Testis (tissue), 3 donors: ENCODE measurements around the gene HERC4. TPM values are rescaled to one million over a fixed set of nuclear protein-coding genes. Genes with fewer than 3 reads are reported as not detected.
"Not testable (repeated sequence)": the region's sequence is repeated elsewhere in the genome, so short reads cannot be mapped to it uniquely, and the experiment has no call there.

ENCODE experiments used
- DNase-seq: peaks from one replicate; pipeline ENCODE4 v3.0.0-alpha.2; 2019
- H3K27ac ChIP-seq, 2 donors: fragments of 200-600 bp; sonication (generic); one replicate each; pipeline ENCODE4 v1.5.1; 2019
- H3K27me3 ChIP-seq: fragments of 200-600 bp; sonication (generic); one replicate; pipeline ENCODE4 v1.5.1; 2019
- H3K36me3 ChIP-seq: fragments of 200-600 bp; sonication (generic); one replicate; pipeline ENCODE4 v1.5.1; 2017; ENCODE audit warnings: low read depth; ENCODE audit errors: missing control alignments
- H3K4me1 ChIP-seq: fragments of 200-600 bp; sonication (generic); one replicate; pipeline ENCODE4 v1.5.1; 2019
- H3K4me3 ChIP-seq, 2 donors: fragments of 200-600 bp; sonication (generic); one replicate each; pipeline ENCODE4 v1.5.1; 2017 to 2019
- H3K9me3 ChIP-seq: fragments of 200-600 bp; sonication (generic); one replicate; pipeline ENCODE4 v1.5.1; 2017
- POLR2A ChIP-seq: fragments of 450-650 bp; IDR thresholded peaks from one replicate; pipeline ENCODE4 v1.6.1; 2017; ENCODE audit warnings: antibody characterized with exemption, mild to moderate bottlenecking, moderate library complexity
- WGBS, 2 donors: methylation state at CpG; one replicate each; pipeline ENCODE4 v1.1.5; 2018; 5-methylcytosine and 5-hydroxymethylcytosine counted together
- intact Hi-C: fragments of 100-400 bp; cut with DNase I; formaldehyde crosslinking; loops from one replicate; pipeline ENCODE4 v1.15.1; 2023; ENCODE audit warnings: low total_unique reads
- polyA plus RNA-seq: library from polyadenylated mRNA; stranded (reverse); fragments of 350-450 nt; fragmentation: Illumina TruSeq; extraction: RNeasy Lipid Tissue Mini Kit (QIAGEN cat#74804); gene quantifications from one replicate; pipeline ENCODE4 v1.2.3, GENCODE V29; 2014; ENCODE audit warnings: low read depth, low replicate concordance; ENCODE audit not compliant: insufficient read depth
- total RNA-seq, 2 donors: library from RNA; depleted of rRNA; stranded (reverse); fragments of >200 nt; gene quantifications; one replicate each; pipeline ENCODE4 v1.2.3, GENCODE V29; 2016
- TF ChIP-seq, protein P1 (sequence below), 3 experiments: fragments of 450-650 bp in 2 of 3; fragments of 200-600 bp in 1 of 3; sonication (generic) in 1 of 3; IDR thresholded peaks; one replicate each; pipeline ENCODE4 v1.5.1; 2016 to 2019; ENCODE audit warnings: antibody characterized with exemption in 3 of 3, mild to moderate bottlenecking in 2 of 3, moderate library complexity in 1 of 3

HERC4 gene
- total and polyA plus RNA-seq, 3 donors from 2014 or later, result 30.5 to 79.1 (median 67.3) TPM

DNA sequence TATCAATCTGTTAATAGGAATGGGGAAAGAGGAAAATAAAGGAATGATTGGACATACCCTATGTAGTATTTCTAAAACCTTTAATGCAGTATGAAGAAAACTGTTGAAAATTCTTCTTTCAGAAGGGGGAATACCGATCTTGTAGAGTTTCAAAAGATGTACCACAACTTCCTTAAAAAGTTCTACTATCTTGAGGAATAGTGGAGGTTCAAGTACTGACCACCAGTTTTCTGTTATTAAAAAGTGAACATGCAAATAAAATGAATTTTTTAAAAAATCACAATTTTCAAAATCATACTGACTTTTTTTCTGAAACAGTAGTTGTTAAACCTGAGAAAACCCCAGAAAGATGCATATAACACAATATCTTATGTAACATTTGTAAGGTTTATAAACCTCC is 86.5 kb downstream of the HERC4 start:
- no peak overlapping the region for H3K4me3 ChIP-seq
- intact Hi-C loops, result no loop called here
- no peaks in the 10 kb centered on the region for H3K4me1 ChIP-seq
- H3K27ac ChIP-seq, result no peak overlapping the region
- no peaks in the 10 kb centered on the region for H3K9me3 ChIP-seq
- DNase-seq, result no peak
- TF ChIP-seq, protein P1, sequence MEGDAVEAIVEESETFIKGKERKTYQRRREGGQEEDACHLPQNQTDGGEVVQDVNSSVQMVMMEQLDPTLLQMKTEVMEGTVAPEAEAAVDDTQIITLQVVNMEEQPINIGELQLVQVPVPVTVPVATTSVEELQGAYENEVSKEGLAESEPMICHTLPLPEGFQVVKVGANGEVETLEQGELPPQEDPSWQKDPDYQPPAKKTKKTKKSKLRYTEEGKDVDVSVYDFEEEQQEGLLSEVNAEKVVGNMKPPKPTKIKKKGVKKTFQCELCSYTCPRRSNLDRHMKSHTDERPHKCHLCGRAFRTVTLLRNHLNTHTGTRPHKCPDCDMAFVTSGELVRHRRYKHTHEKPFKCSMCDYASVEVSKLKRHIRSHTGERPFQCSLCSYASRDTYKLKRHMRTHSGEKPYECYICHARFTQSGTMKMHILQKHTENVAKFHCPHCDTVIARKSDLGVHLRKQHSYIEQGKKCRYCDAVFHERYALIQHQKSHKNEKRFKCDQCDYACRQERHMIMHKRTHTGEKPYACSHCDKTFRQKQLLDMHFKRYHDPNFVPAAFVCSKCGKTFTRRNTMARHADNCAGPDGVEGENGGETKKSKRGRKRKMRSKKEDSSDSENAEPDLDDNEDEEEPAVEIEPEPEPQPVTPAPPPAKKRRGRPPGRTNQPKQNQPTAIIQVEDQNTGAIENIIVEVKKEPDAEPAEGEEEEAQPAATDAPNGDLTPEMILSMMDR (IDR thresholded peaks at IDR 0.05), result no peak
- WGBS, 2 donors, result 81 to 87% methylated on average over 1 of the region's 1 CpG
- H3K36me3 ChIP-seq, result no peaks in the 10 kb centered on the region
- no peaks in the 10 kb centered on the region for H3K27me3 ChIP-seq

DNA sequence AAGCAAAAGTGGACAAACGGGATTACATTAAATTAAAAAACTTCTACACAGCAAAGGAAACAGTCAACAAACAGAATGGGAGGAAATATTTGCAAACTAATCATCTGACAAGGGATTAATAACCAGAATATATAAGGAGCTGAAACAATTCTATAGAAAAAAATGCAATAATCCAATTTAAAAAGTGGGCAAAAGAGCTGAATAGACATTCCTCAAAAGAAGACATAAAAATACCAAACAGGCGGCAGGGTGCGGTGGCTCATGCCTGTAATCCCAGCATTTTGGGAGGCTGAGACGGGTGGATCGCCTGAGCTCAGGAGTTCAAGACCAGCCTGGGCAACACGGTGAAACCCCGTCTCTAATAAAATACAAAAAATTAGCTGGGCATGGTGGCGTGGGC is 92.5 kb downstream of the HERC4 start:
- H3K4me3 ChIP-seq, H3K36me3 ChIP-seq, DNase-seq, intact Hi-C loops, H3K4me1 ChIP-seq, H3K27ac ChIP-seq, H3K27me3 ChIP-seq, H3K9me3 ChIP-seq: not testable (repeated sequence)
- 87 to 95% methylated on average over 8 of the region's 8 CpGs for WGBS, 2 donors

DNA sequence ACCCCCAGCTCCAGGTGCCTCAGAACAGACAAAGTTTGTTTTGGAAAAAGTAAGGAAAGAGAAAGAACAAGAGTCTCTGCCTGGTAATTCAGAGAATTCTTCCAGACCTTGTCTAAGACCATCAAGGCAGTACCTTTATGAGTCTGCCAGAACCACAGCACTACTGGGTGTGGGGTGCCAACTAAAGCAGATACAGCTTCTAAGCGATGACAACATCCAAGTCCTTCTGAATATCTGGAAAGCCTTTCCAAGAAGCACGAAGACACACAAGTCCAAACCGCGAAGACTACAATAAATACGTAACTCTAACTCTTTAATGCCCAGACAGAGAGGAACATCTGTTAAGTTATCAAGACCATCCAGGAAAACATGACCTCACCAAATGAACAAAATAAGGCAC is 96.3 kb downstream of the HERC4 start:
- Histone ChIP-seq H3K36me3 (no peaks in the 10 kb centered on the region), H3K9me3 (no peaks in the 10 kb centered on the region), H3K27me3 (no peaks in the 10 kb centered on the region), H3K27ac (no peak overlapping the region), H3K4me3 (no peak overlapping the region), H3K4me1 (peaks cover 17% of the 10 kb centered on the region)
- no peak for DNase-seq
- intact Hi-C loops, result no loop called here
- WGBS, 2 donors, result 89 to 91% methylated on average over 5 of the region's 5 CpGs
- TF ChIP-seq POLR2A, result no peak

DNA sequence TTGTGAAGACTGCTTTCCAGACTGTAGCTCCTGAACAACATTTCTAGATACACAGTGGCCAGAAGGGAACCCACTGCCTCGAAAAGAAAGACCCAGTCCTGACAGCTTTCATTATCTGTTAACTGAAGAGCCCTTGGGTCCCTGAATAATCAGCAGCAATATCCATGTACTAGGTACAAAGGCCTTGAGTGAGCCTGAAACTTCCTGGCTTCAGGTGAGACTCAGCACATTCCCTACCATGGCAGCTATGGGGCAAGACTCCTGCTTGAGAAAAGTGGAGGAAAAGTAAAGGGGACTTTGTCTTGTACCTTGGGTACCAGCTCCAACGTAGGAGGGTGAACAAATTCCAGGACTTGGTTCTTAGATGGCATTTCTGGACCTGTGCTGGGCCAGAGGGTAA is 97.8 kb downstream of the HERC4 start:
- TF ChIP-seq, protein P1 (IDR thresholded peaks at IDR 0.05), result no peak
- TF ChIP-seq POLR2A, result no peak
- peak overlapping the region in 1 of 2 donors; percentile 9 for H3K27ac ChIP-seq
- no peaks in the 10 kb centered on the region for H3K27me3 ChIP-seq
- intact Hi-C loops, result no loop called here
- 91 to 94% methylated on average over 2 of the region's 2 CpGs for WGBS, 2 donors
- H3K9me3 ChIP-seq, result no peaks in the 10 kb centered on the region
- DNase-seq, result no peak
- H3K4me1 ChIP-seq, result peaks cover 17% of the 10 kb centered on the region
- H3K36me3 ChIP-seq, result no peaks in the 10 kb centered on the region
- no peak overlapping the region for H3K4me3 ChIP-seq

DNA sequence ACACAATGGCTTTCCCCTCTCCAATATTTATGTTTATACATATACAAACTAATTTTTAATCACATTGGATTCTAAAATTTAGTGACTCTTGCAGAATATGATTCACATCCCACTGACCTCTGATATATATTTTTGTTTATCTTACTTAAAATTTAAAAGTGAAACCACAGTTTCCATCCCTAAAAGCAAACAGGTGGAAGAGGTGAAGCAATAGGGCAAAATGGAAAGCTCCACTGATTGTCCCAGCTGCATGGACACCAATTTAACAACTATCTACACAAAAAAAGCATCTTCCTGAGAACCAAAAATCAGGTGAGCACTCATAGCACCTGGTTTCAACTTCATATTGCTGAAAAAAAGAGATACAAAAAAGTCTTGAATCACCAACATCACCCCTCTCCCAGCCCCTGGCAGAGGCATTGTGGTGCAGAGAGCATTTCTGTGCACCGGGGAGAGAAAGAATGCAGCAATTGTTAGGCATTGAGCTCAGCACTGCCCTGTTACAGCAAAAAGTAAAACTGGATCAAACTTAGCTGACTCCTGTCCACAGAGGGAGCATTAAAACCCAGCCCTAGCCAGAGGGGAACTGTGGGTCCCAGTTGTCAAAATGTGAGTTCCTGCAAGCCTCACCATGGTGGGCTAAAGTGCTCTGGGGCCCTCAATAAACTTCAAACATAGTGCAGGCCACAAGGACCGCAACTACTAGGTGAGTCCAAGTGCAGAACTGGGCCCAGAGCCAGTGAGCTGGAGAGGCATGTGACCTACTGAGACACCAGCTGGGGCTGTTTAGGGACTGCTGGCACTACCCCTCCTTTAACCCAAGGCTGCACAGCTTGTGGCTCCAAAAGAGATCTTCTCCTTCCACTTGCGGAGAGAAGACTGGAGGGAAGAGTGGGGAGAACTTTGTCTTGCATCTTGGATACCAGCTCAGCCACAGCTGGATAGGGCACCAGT is 98.5 kb downstream of the HERC4 start:
- Histone ChIP-seq H3K27ac (peak overlapping the region in 1 of 2 donors; percentile 9), H3K4me1 (peaks cover 17% of the 10 kb centered on the region), H3K36me3 (no peaks in the 10 kb centered on the region), H3K27me3 (no peaks in the 10 kb centered on the region), H3K4me3 (no peak overlapping the region), H3K9me3 (no peaks in the 10 kb centered on the region)
- DNase-seq, result peak; percentile 72
- TF ChIP-seq, protein P1 (IDR thresholded peaks at IDR 0.05), result no peak
- TF ChIP-seq POLR2A, result no peak
- 44 to 83% methylated on average over 1 to 3 of the region's 3 CpGs for WGBS, 2 donors
- intact Hi-C loops, result no loop called here

DNA sequence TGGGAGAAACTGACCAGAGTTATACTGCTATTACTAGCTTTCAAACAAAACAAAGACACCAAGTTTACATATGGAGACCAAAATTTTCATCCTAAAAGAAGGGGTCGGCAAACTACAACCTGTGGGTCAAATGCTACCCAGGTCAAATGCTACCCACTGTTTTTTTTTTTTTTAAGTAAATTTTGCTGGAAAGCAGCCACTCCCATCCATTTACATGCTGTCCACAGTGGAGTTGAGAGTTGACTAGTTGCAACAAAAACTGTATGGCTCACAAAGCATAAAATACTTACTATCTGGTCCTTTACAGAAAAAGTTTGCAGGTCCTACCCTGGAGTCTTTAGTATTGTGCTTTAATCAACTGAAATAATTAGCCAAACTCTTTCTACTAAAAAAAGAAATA is 99.2 kb downstream of the HERC4 start:
- Histone ChIP-seq H3K4me3 (no peak overlapping the region), H3K36me3 (no peaks in the 10 kb centered on the region), H3K9me3 (no peaks in the 10 kb centered on the region), H3K27me3 (no peaks in the 10 kb centered on the region), H3K27ac (no peak overlapping the region), H3K4me1 (peaks cover 17% of the 10 kb centered on the region)
- TF ChIP-seq, protein P1 (IDR thresholded peaks at IDR 0.05), result no peak
- no peak for TF ChIP-seq POLR2A
- intact Hi-C loops, result no loop called here
- DNase-seq, result no peak
- 69 to 89% methylated on average over 1 of the region's 1 CpG for WGBS, 2 donors
